Ishikawa (cell line): ENCODE measurements around the gene NPM3.

Source experiments
- CEBPB ChIP-seq: IDR thresholded peaks from 2 replicates; pipeline ENCODE4 v1.6.1; 2012
- EGR1 ChIP-seq: IDR thresholded peaks from 2 replicates; pipeline ENCODE4 v1.6.1; 2012
- FOXM1 ChIP-seq: IDR thresholded peaks from 2 replicates; pipeline ENCODE4 v1.6.1; 2012; ENCODE audit warnings: low read depth, borderline replicate concordance
- YY1 ChIP-seq: IDR thresholded peaks from 2 replicates; pipeline ENCODE4 v1.6.1; 2012; ENCODE audit warnings: low read depth
- TF ChIP-seq, protein P1 (sequence below): IDR thresholded peaks from 2 replicates; pipeline ENCODE4 v1.6.1; 2012; ENCODE audit warnings: low read depth, mild to moderate bottlenecking
- TF ChIP-seq, protein P2 (sequence below): IDR thresholded peaks from 2 replicates; pipeline ENCODE4 v1.6.1; 2012

DNA sequence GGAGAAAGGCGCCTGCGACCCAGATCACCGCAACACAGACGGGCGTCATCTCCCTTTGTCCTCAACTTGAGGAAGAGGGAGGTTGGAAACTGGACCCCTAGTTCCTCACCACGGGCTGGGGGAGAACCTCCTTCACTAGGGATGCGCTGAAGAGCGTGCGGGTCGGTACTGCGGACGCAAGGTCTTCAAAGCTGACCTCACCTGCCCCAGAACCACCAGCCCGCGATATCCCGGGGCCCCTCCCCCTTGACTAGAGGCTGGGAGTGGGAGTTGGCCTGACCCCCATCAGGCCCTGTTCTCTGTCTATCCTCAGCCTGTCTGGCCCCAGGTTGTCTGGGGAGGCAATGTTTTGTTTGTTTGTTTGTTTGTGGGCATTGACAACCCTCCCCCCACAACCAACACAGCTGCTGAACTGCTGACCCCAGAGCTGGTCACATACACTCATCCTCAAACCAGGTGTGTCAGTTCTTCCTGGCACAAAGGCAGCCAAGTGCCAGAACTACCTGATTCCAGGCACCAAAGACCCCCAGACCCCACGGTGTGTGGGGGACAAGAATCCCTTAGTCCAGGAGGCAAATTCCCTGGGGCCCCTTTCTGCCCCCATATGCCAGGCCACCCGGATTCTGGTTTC lies 2.9 kb downstream of the NPM3 start:
- TF ChIP-seq FOXM1 (no peak), CEBPB (no peak), YY1 (no peak), EGR1 (no peak)
- TF ChIP-seq, protein P1, sequence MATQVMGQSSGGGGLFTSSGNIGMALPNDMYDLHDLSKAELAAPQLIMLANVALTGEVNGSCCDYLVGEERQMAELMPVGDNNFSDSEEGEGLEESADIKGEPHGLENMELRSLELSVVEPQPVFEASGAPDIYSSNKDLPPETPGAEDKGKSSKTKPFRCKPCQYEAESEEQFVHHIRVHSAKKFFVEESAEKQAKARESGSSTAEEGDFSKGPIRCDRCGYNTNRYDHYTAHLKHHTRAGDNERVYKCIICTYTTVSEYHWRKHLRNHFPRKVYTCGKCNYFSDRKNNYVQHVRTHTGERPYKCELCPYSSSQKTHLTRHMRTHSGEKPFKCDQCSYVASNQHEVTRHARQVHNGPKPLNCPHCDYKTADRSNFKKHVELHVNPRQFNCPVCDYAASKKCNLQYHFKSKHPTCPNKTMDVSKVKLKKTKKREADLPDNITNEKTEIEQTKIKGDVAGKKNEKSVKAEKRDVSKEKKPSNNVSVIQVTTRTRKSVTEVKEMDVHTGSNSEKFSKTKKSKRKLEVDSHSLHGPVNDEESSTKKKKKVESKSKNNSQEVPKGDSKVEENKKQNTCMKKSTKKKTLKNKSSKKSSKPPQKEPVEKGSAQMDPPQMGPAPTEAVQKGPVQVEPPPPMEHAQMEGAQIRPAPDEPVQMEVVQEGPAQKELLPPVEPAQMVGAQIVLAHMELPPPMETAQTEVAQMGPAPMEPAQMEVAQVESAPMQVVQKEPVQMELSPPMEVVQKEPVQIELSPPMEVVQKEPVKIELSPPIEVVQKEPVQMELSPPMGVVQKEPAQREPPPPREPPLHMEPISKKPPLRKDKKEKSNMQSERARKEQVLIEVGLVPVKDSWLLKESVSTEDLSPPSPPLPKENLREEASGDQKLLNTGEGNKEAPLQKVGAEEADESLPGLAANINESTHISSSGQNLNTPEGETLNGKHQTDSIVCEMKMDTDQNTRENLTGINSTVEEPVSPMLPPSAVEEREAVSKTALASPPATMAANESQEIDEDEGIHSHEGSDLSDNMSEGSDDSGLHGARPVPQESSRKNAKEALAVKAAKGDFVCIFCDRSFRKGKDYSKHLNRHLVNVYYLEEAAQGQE: no peak
- TF ChIP-seq, protein P2, sequence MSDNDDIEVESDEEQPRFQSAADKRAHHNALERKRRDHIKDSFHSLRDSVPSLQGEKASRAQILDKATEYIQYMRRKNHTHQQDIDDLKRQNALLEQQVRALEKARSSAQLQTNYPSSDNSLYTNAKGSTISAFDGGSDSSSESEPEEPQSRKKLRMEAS: no peak
